Medulla oblongata (tissue), 1 donor: ENCODE measurements around the gene PCDHGA3.
A peak's percentile ranks its signal among the peaks of the same experiment; 100 is the strongest.
"Not testable (repeated sequence)": the region's sequence is repeated elsewhere in the genome, so short reads cannot be mapped to it uniquely, and the experiment has no call there.

Experiments used
- DNase-seq: peaks from one replicate; pipeline ENCODE4 v3.0.0-alpha.2; 2015; ENCODE audit errors: extremely low spot score

PCDHGA3 gene

GRCh38 chr5:141343242-141343952 lies at the start of gene PCDHGA3:
Gene PCDHGA3, plus strand, starts transcription at chr5:141343829. Its CDS starts 205 bp downstream, at chr5:141344034.
- no peak for DNase-seq

- no peak for DNase-seq
These were observed 45.3 kb upstream of the PCDHGA3 start for GRCh38 chr5:141298376-141298775.

GRCh38 chr5:141303756-141304155 lies 39.9 kb upstream of the PCDHGA3 start, which contains the start of gene SLC25A2:
Gene SLC25A2, minus strand, starts transcription at chr5:141304049. Its CDS starts 184 bp downstream, at chr5:141303865.
- DNase-seq = no peak

GRCh38 chr5:141306630-141307029 lies 37.0 kb upstream of the PCDHGA3 start:
- DNase-seq = no peak

GRCh38 chr5:141313711-141314110 lies 29.9 kb upstream of the PCDHGA3 start:
- no peak for DNase-seq

- DNase-seq = not testable (repeated sequence)
These were observed 26.7 kb upstream of the PCDHGA3 start for GRCh38 chr5:141316963-141317362.

- DNase-seq = no peak
These were observed 24.4 kb upstream of the PCDHGA3 start for GRCh38 chr5:141319202-141319601.

GRCh38 chr5:141319699-141320098 lies 23.9 kb upstream of the PCDHGA3 start:
- no peak for DNase-seq

GRCh38 chr5:141320225-141321169 lies 23.1 kb upstream of the PCDHGA3 start, which contains the start of gene TAF7:
Gene TAF7, minus strand, starts transcription at chr5:141320784. Its CDS starts 740 bp downstream, at chr5:141320044.
- DNase-seq = peak; percentile 95

GRCh38 chr5:141322261-141322660 lies 21.4 kb upstream of the PCDHGA3 start:
- DNase-seq = no peak

- peak; percentile 81 for DNase-seq
These were observed 17.4 kb upstream of the PCDHGA3 start for GRCh38 chr5:141326088-141326854.

GRCh38 chr5:141328231-141328630 lies 15.4 kb upstream of the PCDHGA3 start:
- no peak for DNase-seq

GRCh38 chr5:141330299-141331080 lies 13.1 kb upstream of the PCDHGA3 start, which contains the start of gene PCDHGA1:
Gene PCDHGA1, plus strand, starts transcription at chr5:141330514.
- no peak for DNase-seq

GRCh38 chr5:141332571-141332970 lies 11.1 kb upstream of the PCDHGA3 start:
- DNase-seq = not testable (repeated sequence)

GRCh38 chr5:141338538-141339306 lies 4.9 kb upstream of the PCDHGA3 start, which contains the start of gene PCDHGA2:
Gene PCDHGA2, plus strand, starts transcription at chr5:141338760.
- DNase-seq = peak; percentile 9

- not testable (repeated sequence) for DNase-seq
These were observed 2.8 kb upstream of the PCDHGA3 start for GRCh38 chr5:141340781-141341354.

GRCh38 chr5:141342773-141343172 lies 856 bp upstream of the PCDHGA3 start:
- no peak for DNase-seq

- DNase-seq = no peak
These were observed 379 bp downstream of the PCDHGA3 start for GRCh38 chr5:141343953-141344463.

GRCh38 chr5:141345327-141345726 lies 1.7 kb downstream of the PCDHGA3 start:
- DNase-seq = no peak
